Activated CD4-positive, alpha-beta T cell treated with anti-CD3 and anti-CD28 coated beads for 36 hours (primary cell): ENCODE measurements around the gene SNX30. TPM values are rescaled to one million over a fixed set of nuclear protein-coding genes. Genes with fewer than 3 reads are reported as not detected.

Experiments
- ATAC-seq: fragments of 200-7000 bp; cut with Tn5 transposase; one replicate; pipeline ENCODE4 v1.10.0; 2021; ENCODE audit warnings: mild to moderate bottlenecking, moderate library complexity
- CTCF ChIA-PET: fragments of 350-600 bp; sonication (Branson Sonifier 250); formaldehyde crosslinking; loops from one replicate; lab custom pipeline; 2021; ENCODE audit warnings: antibody characterized with exemption; lab: Charles Lee
- POLR2A ChIA-PET: fragments of 350-600 bp; sonication (Branson Sonifier 250); formaldehyde crosslinking; loops from one replicate; lab custom pipeline; 2021; ENCODE audit warnings: antibody characterized with exemption, inconsistent platforms; lab: Charles Lee
- DNase-seq: peaks from one replicate; pipeline ENCODE4 v3.0.0-alpha.2; 2020
- H3K27ac Mint-ChIP-seq: one replicate; pipeline ENCODE4 v1.8.0; 2021; ENCODE audit warnings: mixed read lengths
- H3K27me3 Mint-ChIP-seq: one replicate; pipeline ENCODE4 v1.8.0; 2021; ENCODE audit warnings: mixed read lengths
- H3K36me3 Mint-ChIP-seq: one replicate; pipeline ENCODE4 v1.8.0; 2021; ENCODE audit warnings: low read depth, mixed read lengths
- H3K4me1 Mint-ChIP-seq: one replicate; pipeline ENCODE4 v1.8.0; 2021; ENCODE audit warnings: mixed read lengths
- H3K4me3 Mint-ChIP-seq: one replicate; pipeline ENCODE4 v1.8.0; 2021; ENCODE audit warnings: mild to moderate bottlenecking, moderate library complexity, mixed read lengths
- H3K9me3 Mint-ChIP-seq: one replicate; pipeline ENCODE4 v1.8.0; 2021; ENCODE audit warnings: low read depth, mixed read lengths
- intact Hi-C, 2 experiments: fragments of 100-400 bp; cut with DNase I in 1 of 2; cut with micrococcal nuclease in 1 of 2; formaldehyde crosslinking; loops; one replicate each; pipeline versions ENCODE4 v1.14.2 to v1.15.1; 2022 to 2024; cut with DNase I, micrococcal nuclease
- total RNA-seq, 2 experiments: library from RNA; stranded (reverse); gene quantifications; one replicate each; pipeline ENCODE4 v1.2.3, GENCODE V29; 2021

The SNX30 gene
- total RNA-seq, 2 experiments from 2014 or later = 4.2 to 4.6 TPM

- POLR2A ChIA-PET = interaction anchor here (0.6 kb wide), 1 partner anchor 620 kb away, joined by 4 read pairs; no protein-coding TSS in a partner anchor
- Mint-ChIP-seq H3K4me1 (peaks cover 17% of the 10 kb centered on the region), H3K36me3 (no peaks in the 10 kb centered on the region), H3K9me3 (no peaks in the 10 kb centered on the region), H3K27me3 (no peaks in the 10 kb centered on the region), H3K4me3 (no peak overlapping the region), H3K27ac (no peak overlapping the region)
- intact Hi-C loops = no loop called here
- DNase-seq (no peak), ATAC-seq (no peak)
- CTCF ChIA-PET = interaction anchor here (0.7 to 1.7 kb wide), 3 partner anchors 9 to 750 kb away, joined by 3 to 4 read pairs (median 3); no protein-coding TSS in a partner anchor
Observed at GRCh38 chr9:112783551-112783954, 33.0 kb downstream of the SNX30 start.

- no peaks in the 10 kb centered on the region for H3K36me3 Mint-ChIP-seq
- no peak for ATAC-seq
- CTCF ChIA-PET = interaction anchor here (0.5 to 1.5 kb wide), 4 partner anchors 9 to 750 kb away, joined by 3 to 4 read pairs (median 4); no protein-coding TSS in a partner anchor
- H3K27ac Mint-ChIP-seq = no peak overlapping the region
- peaks cover 17% of the 10 kb centered on the region for H3K4me1 Mint-ChIP-seq
- POLR2A ChIA-PET = no interaction called here
- H3K9me3 Mint-ChIP-seq = no peaks in the 10 kb centered on the region
- no peaks in the 10 kb centered on the region for H3K27me3 Mint-ChIP-seq
- H3K4me3 Mint-ChIP-seq = no peak overlapping the region
- no peak for DNase-seq
- intact Hi-C loops = no loop called here
Observed at GRCh38 chr9:112784020-112784785, 33.6 kb downstream of the SNX30 start.

- intact Hi-C loops = no loop called here
- ATAC-seq (no peak), DNase-seq (no peak)
- Mint-ChIP-seq H3K9me3 (no peaks in the 10 kb centered on the region), H3K4me1 (peaks cover 11% of the 10 kb centered on the region), H3K27me3 (no peaks in the 10 kb centered on the region), H3K36me3 (no peaks in the 10 kb centered on the region), H3K27ac (no peak overlapping the region), H3K4me3 (no peak overlapping the region)
- ChIA-PET CTCF (interaction anchor here (0.5 to 1.0 kb wide), 2 partner anchors 125 to 344 kb away, joined by 3 read pairs; no protein-coding TSS in a partner anchor), POLR2A (interaction anchor here (0.6 kb wide), 1 partner anchor 12 kb away, joined by 4 read pairs; no protein-coding TSS in a partner anchor)
Observed at GRCh38 chr9:112785986-112786385, 35.4 kb downstream of the SNX30 start.

GRCh38 chr9:112786829-112787520, 36.4 kb downstream of the SNX30 start:
- POLR2A ChIA-PET = no interaction called here
- Mint-ChIP-seq H3K36me3 (no peaks in the 10 kb centered on the region), H3K4me1 (peaks cover 10% of the 10 kb centered on the region), H3K4me3 (no peak overlapping the region), H3K27me3 (no peaks in the 10 kb centered on the region), H3K27ac (no peak overlapping the region), H3K9me3 (no peaks in the 10 kb centered on the region)
- CTCF ChIA-PET = interaction anchor here (1.0 kb wide), 1 partner anchor 126 kb away, joined by 3 read pairs; no protein-coding TSS in a partner anchor
- DNase-seq = no peak
- intact Hi-C loops = no loop called here
- ATAC-seq = no peak

- intact Hi-C loops = no loop called here
- ATAC-seq (no peak), DNase-seq (no peak)
- H3K27ac Mint-ChIP-seq = no peak overlapping the region
- no peaks in the 10 kb centered on the region for H3K9me3 Mint-ChIP-seq
- peaks cover 13% of the 10 kb centered on the region for H3K4me1 Mint-ChIP-seq
- H3K36me3 Mint-ChIP-seq = no peaks in the 10 kb centered on the region
- POLR2A ChIA-PET = no interaction called here
- H3K4me3 Mint-ChIP-seq = no peak overlapping the region
- CTCF ChIA-PET = no interaction called here
- no peaks in the 10 kb centered on the region for H3K27me3 Mint-ChIP-seq
Observed at GRCh38 chr9:112787978-112788377, 37.4 kb downstream of the SNX30 start.

- ATAC-seq (no peak), DNase-seq (no peak)
- Mint-ChIP-seq H3K36me3 (no peaks in the 10 kb centered on the region), H3K27ac (no peak overlapping the region), H3K4me1 (peaks cover 15% of the 10 kb centered on the region), H3K4me3 (no peak overlapping the region), H3K9me3 (no peaks in the 10 kb centered on the region), H3K27me3 (no peaks in the 10 kb centered on the region)
- ChIA-PET POLR2A (no interaction called here), CTCF (interaction anchor here (0.6 to 1.5 kb wide), 3 partner anchors 10 to 56 kb away, joined by 3 read pairs; no protein-coding TSS in a partner anchor)
- intact Hi-C loops = no loop called here
Observed at GRCh38 chr9:112789473-112789872, 38.9 kb downstream of the SNX30 start.

GRCh38 chr9:112789891-112790774, 39.6 kb downstream of the SNX30 start:
- DNase-seq (no peak), ATAC-seq (no peak)
- peaks cover 15% of the 10 kb centered on the region for H3K4me1 Mint-ChIP-seq
- ChIA-PET CTCF (interaction anchor here (0.6 to 1.6 kb wide), 3 partner anchors 11 to 701 kb away, joined by 3 read pairs; no protein-coding TSS in a partner anchor), POLR2A (no interaction called here)
- no peaks in the 10 kb centered on the region for H3K27me3 Mint-ChIP-seq
- H3K36me3 Mint-ChIP-seq = no peaks in the 10 kb centered on the region
- no peak overlapping the region for H3K27ac Mint-ChIP-seq
- no peaks in the 10 kb centered on the region for H3K9me3 Mint-ChIP-seq
- intact Hi-C loops = loop anchor here (5.0 to 10.0 kb wide), 4 partner anchors 45 to 695 kb away; partner anchors contain the start of gene INIP (in 1 of the 2)
- H3K4me3 Mint-ChIP-seq = no peak overlapping the region

GRCh38 chr9:112792670-112793069, 42.1 kb downstream of the SNX30 start:
- H3K4me3 Mint-ChIP-seq = no peak overlapping the region
- no peak overlapping the region for H3K27ac Mint-ChIP-seq
- ATAC-seq = no peak
- ChIA-PET CTCF (interaction anchor here (0.6 to 1.8 kb wide), 24 partner anchors 9 to 1147 kb away, joined by 3 to 11 read pairs (median 4); partner anchors contain the start of gene KIAA1958), POLR2A (interaction anchor here (1.0 kb wide), 2 partner anchors 74 to 413 kb away, joined by 3 to 4 read pairs; partner anchors contain the start of gene INIP)
- no peaks in the 10 kb centered on the region for H3K36me3 Mint-ChIP-seq
- no peak for DNase-seq
- H3K9me3 Mint-ChIP-seq = no peaks in the 10 kb centered on the region
- intact Hi-C loops = loop anchor here (1.0 to 10.0 kb wide), 5 partner anchors 48 to 698 kb away; partner anchors contain the start of gene INIP (in 2 of the 2)
- peaks cover 5% of the 10 kb centered on the region for H3K4me1 Mint-ChIP-seq
- no peaks in the 10 kb centered on the region for H3K27me3 Mint-ChIP-seq

GRCh38 chr9:112793213-112793810, 42.8 kb downstream of the SNX30 start:
- intact Hi-C loops = loop anchor here (1.0 to 10.0 kb wide), 5 partner anchors 49 to 699 kb away; partner anchors contain the start of gene INIP (in 2 of the 2)
- H3K9me3 Mint-ChIP-seq = no peaks in the 10 kb centered on the region
- DNase-seq = peak; percentile 92
- no peak overlapping the region for H3K4me3 Mint-ChIP-seq
- peaks cover 5% of the 10 kb centered on the region for H3K4me1 Mint-ChIP-seq
- ChIA-PET CTCF (interaction anchor here (0.6 to 1.8 kb wide), 23 partner anchors 10 to 1147 kb away, joined by 3 to 11 read pairs (median 4); no protein-coding TSS in a partner anchor), POLR2A (interaction anchor here (1.0 kb wide), 2 partner anchors 75 to 414 kb away, joined by 3 to 4 read pairs; partner anchors contain the start of gene INIP)
- no peaks in the 10 kb centered on the region for H3K27me3 Mint-ChIP-seq
- peak; percentile 99 for ATAC-seq
- no peaks in the 10 kb centered on the region for H3K36me3 Mint-ChIP-seq
- no peak overlapping the region for H3K27ac Mint-ChIP-seq

GRCh38 chr9:112794731-112795130, 44.2 kb downstream of the SNX30 start:
- Mint-ChIP-seq H3K27ac (no peak overlapping the region), H3K9me3 (no peaks in the 10 kb centered on the region), H3K4me3 (no peak overlapping the region), H3K36me3 (no peaks in the 10 kb centered on the region), H3K27me3 (no peaks in the 10 kb centered on the region), H3K4me1 (peaks cover 5% of the 10 kb centered on the region)
- CTCF ChIA-PET = no interaction called here
- no peak for DNase-seq
- POLR2A ChIA-PET = no interaction called here
- no peak for ATAC-seq
- intact Hi-C loops = loop anchor here (5.0 to 10.0 kb wide), 4 partner anchors 50 to 700 kb away; partner anchors contain the start of gene INIP (in 1 of the 2)
